Measurements from ENCODE around the gene NUDT13. TPM values are rescaled to one million over a fixed set of nuclear protein-coding genes. Genes with fewer than 3 reads are reported as not detected.

Gene NUDT13
- total and polyA plus RNA-seq, 2 of the 8 experiments (the other 6 are each of a cell fraction or from before 2014, with no cell fraction given), result 1.5 to 1.9 TPM

- no peak for TF ChIP-seq ATF2 (IDR thresholded peaks at IDR 0.05; ENCODE audit: low read length)
- no peak for TF ChIP-seq RNF2 (IDR thresholded peaks at IDR 0.05; ENCODE audit: borderline replicate concordance, low read depth, low read length, missing control alignments, poor library complexity, severe bottlenecking)
These were observed 17.4 kb upstream of the NUDT13 start (continued) for GRCh38 chr10:73092830-73093229.
